Articular chondrocyte of knee joint (primary cell): ENCODE measurements around the gene ITLN1. TPM values are rescaled to one million over a fixed set of nuclear protein-coding genes. Genes with fewer than 3 reads are reported as not detected.

Experiments
- total RNA-seq: library from RNA; depleted of rRNA; stranded (reverse); fragments of >200 nt; gene quantifications from 2 replicates; pipeline ENCODE4 v1.2.3, GENCODE V29; 2012

Gene ITLN1
- total RNA-seq: not detected in 2 replicates

DNA sequence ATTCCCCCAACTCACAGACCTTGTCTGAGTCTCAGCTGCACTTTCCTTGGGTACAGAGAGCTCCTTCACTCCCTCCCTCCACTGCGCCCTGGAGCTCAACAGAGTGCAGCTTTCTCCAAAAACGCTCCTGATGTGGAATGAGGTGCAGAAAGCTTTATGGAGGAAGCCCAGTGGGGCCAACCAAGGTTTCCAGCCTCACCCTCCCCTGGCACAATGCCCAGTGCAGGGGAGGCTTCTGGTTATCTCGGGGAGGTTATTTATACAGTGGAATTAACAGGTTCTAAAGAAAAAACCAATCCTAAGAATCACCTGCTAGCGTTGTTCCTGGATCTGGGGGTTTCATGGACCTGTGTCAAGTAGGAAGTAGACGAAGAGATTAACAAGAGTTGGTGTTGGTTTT is at the start of gene ITLN1:
TSS of gene ITLN1 (minus strand) at position 139 of the 400 bp plus-strand sequence. CDS start 303 bp downstream, outside the sequence.

DNA sequence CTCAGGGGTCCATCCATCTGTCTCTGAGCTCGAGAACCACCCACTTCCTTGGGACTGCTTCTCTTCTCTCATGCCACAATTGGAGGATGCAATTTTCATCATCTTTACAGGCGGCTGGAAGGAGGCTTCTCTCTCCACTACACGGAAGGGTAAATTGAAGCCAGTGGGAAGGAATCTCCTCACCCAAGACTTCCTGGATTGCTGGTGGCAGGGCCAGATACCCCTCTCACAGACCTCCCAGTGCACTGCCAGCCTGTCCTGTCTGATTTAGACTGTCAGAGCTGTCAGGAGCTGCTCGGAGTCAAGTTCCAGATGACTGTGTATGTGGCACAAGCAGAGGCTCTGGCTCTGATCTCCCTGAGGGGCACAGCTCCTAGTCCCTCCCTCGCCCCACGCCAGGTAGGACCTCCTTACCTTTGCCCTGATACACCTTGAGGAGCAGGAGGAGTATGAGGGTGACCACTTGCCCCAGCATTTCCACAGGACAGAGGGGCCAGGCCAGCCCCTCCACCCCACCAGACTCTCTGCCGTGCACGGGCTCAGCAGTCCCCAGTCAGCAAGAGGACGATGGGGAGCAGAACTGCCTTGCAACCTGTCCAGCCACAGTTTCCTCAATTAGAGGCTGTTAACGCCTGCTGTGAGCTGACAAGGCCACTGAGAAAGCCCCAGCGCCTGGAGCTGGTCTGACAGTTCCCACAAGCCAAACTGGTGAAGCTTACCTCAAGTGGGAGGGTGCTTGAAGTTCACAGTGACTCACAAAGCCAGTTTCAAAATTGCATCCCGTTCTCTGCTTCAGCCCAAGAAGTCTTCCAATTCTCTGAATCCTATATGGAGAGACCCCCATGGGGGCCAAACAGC is 22.5 kb downstream of the ITLN1 start, which contains the start of gene CD244:
TSS of gene CD244 (minus strand) at position 685 of the 858 bp plus-strand sequence. CDS start at position 475, 210 bp downstream.

Other genes with a start within 250 kb of the ITLN1 start
- gene SLAMF1, start 238.1 kb downstream of the ITLN1 start, total RNA-seq: not detected in 2 replicates
- not detected in 2 replicates for gene CD48, start 173.4 kb downstream of the ITLN1 start, total RNA-seq
- not detected in 2 replicates for gene SLAMF7, start 145.9 kb downstream of the ITLN1 start, total RNA-seq
- not detected in 2 replicates for gene LY9, start 89.0 kb downstream of the ITLN1 start, total RNA-seq
- gene CD244, start 22.3 kb downstream of the ITLN1 start, total RNA-seq: not detected in 2 replicates
- gene ITLN2, start 69.6 kb upstream of the ITLN1 start, total RNA-seq: not detected in 2 replicates
- 0.78 and 0.86 TPM in 2 replicates for gene F11R, start 136.0 kb upstream of the ITLN1 start, total RNA-seq
- gene TSTD1, start 153.8 kb upstream of the ITLN1 start, total RNA-seq: 5.6 and 6.1 TPM in 2 replicates
- gene USF1, start 160.8 kb upstream of the ITLN1 start, total RNA-seq: 45.6 and 49.1 TPM in 2 replicates
- gene ARHGAP30, start 184.7 kb upstream of the ITLN1 start, total RNA-seq: under 0.01 TPM in 1 of 2 replicates, not detected in the other
- 0.13 TPM in 1 of 2 replicates, not detected in the other for gene NECTIN4, start 204.4 kb upstream of the ITLN1 start, total RNA-seq
- gene KLHDC9, start 213.2 kb upstream of the ITLN1 start, total RNA-seq: 1.4 TPM in 2 replicates
- 22.2 and 23.6 TPM in 2 replicates for gene PFDN2, start 232.9 kb upstream of the ITLN1 start, total RNA-seq
- gene NIT1, start 232.9 kb upstream of the ITLN1 start, total RNA-seq: 19.1 and 21.4 TPM in 2 replicates
- gene DEDD, start 247.5 kb upstream of the ITLN1 start, total RNA-seq: 28.6 and 33.5 TPM in 2 replicates